CD4-positive, alpha-beta T cell treated with Interleukin-2 at 100 ng/mL for 4 hours (primary cell): ENCODE data around the gene RAC3.

Source experiments
- DNase-seq: peaks from one replicate; pipeline ENCODE4 v3.0.0-alpha.2; 2020; ENCODE audit warnings: low spot score

Gene RAC3

DNA sequence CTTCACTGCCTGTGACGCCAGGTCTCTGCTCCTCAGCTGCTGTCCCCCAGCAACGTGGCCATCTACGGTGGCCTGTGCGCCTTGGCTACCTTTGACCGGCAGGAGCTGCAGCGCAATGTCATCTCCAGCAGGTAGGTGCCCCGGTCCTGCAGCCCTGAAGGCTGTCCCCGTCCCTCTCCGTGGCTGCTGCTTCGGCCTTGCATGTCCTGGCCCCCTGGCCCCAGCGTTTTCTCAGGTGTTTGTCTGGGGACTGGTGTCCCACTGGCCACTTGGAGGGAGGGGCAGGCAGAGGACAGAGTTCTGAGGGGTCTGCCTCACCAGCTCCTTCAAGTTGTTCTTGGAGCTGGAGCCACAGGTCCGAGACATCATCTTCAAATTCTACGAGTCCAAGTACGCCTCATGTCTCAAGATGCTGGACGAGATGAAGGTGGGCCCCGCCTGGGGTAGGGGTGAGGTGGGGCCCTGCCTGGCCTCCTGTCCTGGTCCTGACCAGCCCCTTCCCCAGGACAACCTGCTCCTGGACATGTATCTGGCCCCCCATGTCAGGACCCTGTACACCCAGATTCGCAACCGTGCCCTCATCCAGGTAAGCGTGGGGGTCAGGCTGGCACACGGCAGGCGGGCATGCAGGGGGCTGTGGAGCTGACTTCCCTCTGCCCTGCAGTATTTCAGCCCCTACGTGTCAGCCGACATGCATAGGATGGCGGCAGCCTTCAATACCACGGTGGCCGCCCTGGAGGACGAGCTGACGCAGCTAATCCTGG is 24.7 kb downstream of the RAC3 start:
- no peak for DNase-seq

DNA sequence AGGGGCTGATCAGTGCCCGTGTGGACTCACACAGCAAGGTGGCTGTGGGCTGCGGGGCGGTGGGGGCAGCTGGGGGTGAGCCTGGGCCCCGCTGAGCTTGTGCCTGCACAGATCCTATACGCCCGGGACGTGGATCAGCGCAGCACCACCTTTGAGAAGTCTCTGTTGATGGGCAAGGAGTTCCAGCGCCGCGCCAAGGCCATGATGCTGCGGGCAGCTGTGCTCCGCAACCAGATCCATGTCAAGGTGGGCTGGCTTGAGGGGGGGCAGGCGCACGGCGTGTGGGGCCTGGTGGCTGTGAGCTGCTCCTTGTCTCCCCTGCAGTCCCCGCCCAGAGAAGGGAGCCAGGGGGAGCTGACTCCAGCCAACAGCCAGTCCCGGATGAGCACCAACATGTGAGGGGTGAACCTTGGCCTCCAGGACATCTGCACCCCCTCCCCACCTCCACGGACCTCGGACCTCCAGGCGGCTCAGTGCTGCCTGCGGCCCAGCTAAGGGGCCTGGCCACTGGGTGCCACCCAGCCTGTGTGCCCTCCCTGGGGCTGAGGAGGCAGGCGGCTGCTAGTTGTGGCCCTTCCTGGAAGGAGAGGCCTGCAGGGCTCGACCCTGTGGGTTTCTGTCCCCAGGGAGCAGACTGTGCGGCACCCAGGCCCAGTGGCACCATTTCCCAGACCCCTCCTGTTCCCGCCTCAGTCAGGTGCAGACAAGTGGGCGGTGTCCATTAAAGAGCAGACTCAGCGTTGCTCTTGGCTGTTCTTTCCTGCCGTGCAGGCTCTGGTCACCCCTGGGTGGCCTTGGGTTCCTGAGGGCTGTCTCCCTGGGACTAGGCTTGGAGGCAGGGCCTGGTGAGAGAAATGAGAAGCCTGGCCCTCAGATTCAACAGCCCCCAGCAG is 25.5 kb downstream of the RAC3 start:
- DNase-seq = no peak

DNA sequence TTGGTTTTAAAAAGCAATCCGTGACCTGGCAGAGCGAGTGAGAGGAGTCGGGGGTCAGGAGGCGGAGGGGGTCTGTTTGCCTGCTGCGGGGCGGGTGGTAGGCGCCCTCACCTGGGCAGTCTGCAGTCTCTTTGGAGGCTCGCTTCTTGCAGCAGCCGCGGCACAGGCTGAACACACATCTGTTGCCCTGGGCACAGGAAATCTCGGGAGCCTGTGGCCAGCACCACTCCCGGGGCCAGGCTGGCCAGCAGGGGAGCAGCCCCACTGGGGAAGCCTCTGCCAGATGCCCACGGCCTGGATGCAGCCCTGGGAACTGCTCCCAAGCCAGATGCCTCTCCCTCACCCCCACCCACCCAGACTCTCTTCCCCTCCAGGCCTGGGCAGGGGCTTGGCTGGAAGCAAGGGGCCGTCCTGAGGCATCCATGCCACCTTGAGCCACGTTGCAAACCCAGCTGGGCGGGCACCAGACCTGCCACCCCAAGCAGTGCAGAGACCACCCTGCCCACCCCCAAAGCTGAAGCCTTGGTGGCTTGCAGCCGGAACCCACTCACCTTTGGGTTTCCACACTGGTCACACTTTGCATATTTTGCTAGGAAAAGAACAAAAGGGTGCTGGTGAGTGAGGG is 26.9 kb downstream of the RAC3 start:
- DNase-seq = no peak

DNA sequence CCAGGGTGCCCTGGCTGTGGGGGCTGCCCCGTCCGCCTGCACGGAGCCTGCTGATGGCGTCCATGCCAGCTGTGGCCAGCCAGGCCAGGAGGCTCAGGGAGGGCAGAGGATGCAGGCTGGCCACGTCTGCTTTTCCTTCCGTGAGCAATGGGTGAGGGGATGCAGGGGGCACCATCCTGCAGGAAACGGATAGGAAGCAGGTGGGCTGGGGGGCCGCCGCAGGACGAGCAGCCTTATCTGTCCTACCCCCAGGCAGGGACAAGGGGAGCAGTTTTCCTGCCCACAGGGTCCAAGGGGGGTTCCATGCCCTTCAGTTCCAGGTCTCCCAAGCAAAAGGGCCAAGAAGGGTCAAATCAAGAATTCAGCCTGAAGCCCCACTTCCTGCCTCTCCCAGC is 27.4 kb downstream of the RAC3 start:
- no peak for DNase-seq

DNA sequence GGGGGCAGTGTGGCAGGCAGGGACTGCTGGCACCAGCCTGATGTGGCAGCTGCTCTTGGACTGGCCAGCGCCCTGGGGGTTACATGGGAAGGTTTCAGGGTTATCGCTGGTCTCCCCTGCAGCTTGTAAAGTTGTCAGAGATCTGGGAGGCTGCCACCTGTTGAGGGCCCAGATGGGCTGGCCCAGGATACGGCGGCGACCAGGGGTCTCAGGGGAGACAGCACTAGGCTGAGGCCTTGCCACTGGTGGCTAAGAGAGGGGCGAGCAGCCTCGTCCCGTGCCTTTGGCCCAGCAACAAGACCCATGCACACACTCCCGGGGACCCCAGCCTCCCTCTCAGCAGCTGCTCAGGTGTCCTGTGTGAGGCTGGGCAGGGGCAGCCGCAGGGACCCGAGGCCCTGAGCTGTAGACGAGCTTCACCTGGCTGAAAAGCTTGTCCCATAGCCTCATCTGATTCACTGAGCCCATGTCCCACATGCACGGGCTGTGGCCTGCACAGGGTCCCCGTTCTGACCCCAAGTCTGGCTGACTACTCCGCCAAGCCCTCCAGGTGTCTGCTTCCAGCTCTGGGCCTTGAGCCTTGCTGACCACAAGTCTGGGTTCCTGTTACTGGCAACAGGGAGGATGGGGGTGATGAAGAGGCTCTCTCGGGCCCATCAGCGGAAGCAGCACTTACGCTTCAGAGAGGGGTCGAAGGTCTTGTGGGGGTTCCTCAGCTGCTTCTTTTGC is 28.0 kb downstream of the RAC3 start:
- no peak for DNase-seq

DNA sequence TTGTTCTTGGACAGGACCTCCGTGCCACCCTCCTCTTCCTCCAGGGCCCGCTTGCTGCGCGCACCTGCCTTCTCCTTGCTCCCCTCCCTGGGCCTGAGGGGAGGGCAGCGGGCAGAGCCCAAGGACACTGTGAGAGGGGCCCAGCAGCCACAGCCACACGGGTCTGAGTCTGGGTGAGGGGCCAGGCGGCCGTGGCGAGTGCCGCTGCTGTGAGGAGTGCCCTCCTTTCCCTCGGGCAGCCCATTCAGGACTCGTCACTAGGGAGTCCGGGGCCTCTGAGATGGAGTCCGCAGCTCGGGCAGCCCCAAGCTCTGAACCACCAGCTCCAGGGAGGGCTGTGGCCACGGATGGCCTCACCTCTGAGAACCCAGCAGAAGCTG is 28.5 kb downstream of the RAC3 start:
- DNase-seq = no peak

DNA sequence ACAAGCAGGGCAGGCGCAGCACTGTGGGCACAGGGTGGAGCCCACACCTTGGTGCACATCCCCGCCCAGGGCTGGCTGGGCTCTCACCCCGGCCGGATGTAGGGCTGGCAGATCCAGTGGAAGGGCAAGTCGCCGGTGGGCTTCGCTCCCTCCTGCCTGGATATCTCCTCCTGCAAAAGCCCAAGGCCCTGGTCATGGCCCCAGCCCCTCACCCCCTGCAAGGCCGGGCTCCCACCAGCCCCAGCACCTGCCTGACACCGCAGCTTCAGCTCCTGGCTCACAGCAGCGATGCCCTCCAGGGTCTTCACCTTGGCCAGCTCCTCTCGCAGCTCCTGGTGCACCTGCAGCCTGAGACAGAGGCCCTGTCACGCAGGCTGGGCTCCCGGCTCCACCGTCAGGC is 29.1 kb downstream of the RAC3 start:
- no peak for DNase-seq

DNA sequence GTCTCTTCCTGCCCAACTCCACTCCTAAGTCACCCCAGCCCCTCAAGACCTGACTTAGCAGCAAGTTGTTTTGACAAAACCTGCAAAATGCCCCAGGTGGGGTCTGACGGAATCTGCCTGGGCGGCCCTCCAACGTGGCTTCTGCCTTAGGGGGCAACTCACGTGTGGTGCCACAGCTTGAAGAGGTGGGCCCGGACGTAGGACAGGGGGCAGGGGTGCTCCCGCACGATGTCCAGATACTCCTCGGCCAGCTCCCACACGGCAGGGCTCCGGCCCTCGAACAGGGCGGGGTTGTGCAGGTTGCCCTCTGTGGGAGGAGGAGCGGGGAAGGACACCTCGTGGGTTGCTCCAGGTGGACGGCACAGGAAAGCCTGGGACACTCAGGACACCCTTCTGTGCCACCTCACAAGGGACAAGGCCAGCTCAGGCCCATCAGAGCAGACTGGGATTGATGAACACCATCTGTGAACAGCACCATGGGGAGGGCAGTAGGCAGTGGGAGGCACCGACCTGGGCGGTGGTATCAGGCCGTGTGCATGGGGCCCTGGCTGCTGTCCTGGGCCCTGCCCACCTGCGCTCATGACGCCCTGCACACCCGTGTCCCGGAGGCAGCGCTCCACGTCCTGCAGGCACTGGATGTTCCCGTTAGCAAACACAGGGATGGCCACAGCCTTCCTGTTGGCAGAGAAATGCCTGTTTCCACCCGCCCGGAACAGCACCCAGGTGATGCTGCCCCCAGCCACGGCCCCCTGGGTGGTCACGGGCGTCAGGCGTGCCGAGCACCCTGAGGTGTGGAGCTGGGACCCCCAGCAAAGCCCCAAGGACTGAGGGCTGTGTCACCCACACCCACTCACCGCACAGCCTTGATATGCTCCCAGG is 29.8 kb downstream of the RAC3 start:
- DNase-seq = no peak

DNA sequence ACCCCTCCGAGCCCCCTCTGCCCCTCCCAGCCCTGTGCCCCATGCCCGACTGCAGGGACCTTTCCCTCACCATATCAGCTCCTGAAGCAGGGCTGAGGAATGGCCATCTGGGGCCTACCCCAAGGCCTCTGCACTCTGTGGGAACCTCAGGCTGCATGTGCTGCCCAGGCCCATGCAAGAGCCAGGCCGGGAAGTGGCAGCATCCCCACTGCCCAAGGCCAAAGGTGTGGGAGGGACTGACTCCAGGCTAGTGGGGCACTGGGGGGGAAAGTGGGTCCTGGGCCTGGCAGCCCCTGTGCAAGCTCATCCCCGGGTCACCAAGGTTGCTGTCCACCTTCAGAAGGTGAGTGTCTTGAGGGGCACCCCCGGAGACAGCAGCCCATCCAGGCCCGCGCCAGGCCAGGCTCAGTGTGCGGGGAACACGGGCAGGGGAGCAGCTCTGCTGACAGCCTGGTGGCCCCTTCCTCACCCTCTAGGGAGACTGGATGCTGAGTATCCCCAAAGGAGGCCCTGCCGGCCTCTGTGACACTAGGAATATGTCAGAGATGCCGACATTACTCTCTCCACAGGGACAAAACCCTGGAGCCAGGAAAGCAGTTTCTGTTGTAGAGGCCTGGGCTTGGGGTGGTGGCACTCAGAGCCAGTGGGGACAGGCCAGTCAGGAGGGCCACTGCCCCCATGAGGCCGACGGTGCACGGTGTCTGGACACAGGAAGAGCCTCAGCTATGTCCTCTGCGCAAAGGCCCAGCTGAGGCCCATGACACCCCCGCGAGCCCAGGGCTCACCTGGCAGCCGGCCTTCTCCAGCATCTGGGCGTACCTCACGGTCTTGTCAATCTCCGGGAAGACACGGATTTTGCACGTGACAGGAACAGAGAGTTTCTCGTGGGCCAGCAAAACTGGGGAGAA is 30.9 kb downstream of the RAC3 start:
- DNase-seq = no peak

DNA sequence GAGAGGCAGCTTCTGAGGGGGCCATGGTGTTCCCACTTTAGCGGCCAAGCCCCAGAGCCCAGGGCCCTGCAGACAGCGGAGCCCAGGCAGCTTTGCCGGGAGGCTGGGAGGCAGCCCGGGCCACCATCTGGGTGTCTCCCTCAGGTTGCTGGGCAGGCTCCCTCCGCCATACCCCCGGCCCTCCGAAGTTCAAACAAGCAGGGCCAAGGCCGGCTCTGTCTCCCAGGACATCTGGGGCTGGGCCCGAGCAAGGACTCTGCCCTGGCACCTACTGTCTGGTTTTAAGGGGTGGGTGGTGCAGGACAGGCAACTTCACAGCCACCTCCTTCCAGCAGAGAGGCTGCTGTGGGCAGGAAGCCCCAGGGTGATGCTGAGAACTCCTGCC is 31.5 kb downstream of the RAC3 start:
- no peak for DNase-seq

DNA sequence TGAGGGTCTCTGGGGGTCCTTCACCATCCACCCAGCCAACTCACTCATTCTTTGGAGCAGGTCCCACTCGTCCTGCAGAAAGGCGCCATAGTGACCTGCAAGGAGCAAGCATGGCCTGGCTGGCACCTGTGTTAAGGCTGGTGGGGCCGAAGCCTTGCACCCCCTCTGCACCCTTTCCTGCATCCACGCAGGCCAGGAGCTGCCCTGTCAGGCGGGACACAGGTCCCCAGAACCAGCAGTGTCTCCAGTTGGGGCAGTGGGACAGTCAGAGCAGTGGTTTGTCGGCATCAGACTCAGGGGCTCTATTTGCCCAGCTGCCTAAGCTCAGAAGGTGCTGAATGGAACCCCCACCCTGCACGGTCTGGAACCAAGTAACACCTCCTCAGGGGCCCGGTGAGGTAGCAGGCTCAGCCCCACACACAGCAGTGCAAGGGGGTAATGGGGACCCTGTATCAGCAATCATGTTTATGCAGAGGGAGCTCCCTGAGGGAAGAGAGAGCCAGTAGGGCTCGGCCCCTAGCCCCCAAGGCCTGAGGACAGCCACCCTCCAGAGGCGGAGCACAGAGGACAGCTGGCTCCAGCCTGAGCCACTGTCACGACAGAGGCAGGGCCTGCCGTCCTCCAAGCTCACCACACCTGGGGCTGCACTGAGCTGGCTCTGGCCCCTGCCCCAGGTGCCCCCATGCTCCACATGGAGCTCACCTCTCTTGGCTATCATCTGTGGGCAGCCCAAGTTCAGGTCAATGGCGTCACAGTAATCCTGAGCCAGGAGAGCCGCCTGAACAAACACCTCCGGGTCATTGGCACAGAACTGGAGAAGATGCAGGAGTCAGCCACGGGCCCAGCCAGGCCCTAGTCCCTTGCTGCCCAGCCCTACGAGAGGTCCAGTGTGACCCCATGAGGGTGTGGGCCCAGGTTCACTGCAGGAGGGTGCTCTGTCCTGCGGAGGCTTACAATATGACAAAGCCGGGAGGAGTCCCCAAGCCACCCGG is 32.2 kb downstream of the RAC3 start:
- DNase-seq = no peak

DNA sequence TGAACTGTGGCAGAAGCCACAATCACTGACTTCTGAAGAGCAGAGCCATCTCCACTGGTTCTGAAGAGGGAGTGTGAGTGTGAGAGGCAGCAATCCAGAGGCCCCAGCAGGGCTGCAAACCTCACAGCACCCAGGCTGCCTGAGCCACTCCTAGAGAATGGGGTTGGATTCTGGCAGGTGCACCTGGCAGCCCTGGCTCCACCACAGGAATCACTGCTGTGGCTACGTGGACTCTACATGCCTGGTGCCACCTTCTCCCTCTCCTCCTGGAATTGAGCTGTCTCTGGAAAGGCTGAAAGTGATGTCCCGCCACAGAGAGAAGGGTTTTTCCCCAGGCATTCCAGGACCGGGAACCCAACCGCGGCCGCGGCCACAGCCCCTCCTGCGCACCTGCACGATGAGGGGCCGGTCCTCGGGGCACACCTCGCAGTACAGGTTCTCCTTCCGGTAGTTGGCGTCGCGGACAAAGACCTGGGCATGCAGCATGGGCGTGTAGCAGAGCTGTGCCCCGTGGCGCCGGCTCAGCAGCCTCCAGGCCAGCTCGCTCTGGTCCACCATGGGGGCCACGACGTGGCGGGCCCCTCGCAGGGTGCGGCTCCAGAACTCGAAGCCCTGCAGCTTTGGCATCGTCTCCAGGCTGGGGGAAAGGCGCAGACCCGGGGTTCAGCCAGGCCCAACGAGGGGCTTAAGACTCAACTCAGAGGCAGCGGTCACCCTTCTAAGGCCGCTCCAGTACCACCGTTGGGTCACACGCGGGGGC is 33.1 kb downstream of the RAC3 start:
- DNase-seq = no peak

DNA sequence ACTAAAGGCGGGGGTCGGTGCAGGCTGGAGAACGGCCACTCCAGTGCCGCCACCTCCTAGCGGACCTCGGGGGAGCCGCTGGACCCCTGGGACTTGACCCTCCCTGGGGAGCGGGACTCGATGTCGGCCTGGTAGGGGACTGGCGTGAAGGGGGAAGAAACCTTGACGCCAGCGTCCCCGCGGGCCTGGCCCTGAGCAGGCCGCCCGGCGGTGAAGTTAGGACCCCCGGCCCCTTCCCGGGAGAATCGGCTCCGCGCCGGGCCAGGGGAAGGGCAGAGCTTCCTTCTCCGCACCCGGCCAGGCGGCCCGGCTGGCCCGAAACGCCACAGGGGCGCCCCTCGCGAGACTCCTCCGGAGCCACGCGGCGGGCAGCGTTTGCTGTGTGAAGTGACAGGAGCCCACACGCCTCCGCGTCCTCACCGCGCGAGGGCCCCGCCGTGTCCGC is 33.7 kb downstream of the RAC3 start:
- no peak for DNase-seq

DNA sequence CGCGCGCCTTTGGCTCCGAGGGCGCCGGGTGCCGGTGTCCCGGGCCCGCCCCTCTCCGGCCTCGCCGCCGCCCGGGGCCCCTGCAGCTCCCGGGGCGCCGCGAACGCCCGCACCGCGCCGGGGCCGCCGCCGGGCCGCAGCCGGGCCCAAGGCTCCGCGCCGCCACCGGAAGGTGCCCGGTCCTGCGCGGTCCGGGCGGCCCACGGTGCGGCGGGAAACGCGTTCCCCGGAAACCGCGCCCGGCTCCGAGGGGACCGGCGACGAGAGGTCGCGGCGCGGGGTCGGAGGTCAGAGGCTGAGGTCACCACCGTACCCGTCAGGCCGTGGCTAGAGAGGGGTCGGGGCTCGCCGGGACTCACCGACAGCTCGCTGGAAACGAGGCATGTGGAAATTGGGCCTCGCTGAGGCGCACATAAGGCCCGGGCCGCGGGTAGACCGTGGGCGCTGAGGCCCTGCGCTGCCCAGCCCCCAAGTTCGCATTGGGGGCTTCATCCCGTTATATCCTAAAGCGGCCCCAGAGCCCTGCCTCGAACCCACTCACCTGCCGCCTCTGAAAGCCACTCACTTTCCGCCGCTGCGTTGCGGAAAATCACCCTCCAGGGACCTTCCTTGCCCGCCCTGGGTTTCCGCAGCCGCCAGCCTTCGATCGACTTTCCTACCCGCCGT is 34.3 kb downstream of the RAC3 start, which contains the start of gene DUS1L:
Gene DUS1L (minus strand): TSS at position 167 of the 666 bp plus-strand sequence. CDS start 745 bp downstream, outside the sequence.
- peak; percentile 70 for DNase-seq

DNA sequence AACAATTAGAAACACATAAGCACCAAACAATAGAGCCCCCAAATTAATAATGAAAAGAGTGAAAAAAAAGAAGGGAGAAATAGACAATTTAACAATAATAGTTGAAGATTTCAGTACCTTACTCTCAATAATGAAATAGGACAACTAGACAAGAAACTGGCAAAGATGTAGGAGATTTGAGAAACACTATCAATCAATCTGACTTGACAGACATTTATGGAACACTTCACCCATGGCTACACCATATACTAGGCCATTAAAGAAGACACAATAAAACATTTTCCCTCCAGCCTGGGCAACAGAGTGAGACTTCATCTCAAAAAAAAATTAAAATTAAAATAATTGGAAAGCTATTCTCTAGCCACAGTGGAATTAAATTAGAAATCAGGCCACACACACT is 39.1 kb downstream of the RAC3 start:
- DNase-seq = no peak

DNA sequence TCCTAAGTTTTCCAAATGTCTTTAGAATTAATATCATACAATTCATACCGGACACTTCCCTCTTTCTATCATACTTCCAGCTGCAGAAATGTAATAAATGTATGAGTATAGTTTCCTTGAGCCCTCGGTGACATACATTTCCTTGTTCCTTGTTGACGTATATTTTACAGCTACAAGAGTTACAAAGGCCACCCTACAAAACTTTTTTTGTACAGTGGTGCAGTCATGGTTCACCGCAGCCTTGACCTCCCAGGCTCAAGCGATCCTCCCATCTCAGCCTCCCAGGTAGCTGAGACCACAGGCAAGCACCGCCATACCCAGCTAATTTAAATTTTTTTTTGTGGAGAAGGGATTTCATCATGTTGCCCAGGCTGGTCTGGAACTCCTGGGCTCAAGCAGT is 41.3 kb downstream of the RAC3 start:
- no peak for DNase-seq

DNA sequence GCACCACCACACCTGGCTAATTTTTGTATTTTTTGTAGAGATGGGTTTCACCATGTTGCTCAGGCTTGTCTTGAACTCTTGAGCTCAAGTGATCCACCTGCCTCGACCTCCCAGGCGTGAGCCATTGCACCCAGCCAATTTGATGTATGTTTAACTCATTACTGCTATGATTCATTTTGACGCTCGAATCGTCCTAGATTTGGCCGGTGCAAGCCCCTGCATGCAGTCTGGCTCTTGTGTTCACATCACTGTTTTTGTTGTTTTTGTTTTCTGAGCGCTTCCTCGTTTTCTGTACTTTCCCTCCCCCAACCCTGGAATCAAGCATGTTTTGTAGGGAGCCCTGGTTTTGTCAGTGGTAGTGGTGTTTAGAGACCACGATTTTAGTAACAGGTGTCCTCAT is 42.0 kb downstream of the RAC3 start:
- DNase-seq = no peak
